Effector CD4-positive, alpha-beta T cell (primary cell): ENCODE results near the gene CLCA4.

ENCODE experiments used
- DNase-seq: peaks from one replicate; pipeline ENCODE4 v3.0.0-alpha.2; 2020

CLCA4 gene

GRCh38 chr1:86618358-86618757 lies 71.5 kb downstream of the CLCA4 start:
- no peak for DNase-seq

DNA sequence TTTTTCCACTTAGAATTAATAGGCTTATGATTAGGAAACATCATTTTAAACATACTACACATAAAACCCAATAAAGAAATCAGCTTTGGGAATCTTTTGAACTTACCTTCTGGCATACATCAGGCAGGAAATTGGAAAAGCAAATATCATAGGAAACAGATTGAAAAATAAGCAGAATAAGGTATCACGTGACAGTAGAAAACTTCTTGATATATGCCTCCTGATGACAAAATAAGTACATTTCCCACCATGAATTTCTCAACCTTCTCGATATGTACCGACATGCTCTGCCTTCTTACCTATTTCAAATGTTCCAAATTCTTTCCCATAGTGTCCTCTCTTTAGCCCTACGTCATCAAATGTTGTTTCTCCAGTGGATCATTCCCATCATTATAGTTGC lies 72.4 kb downstream of the CLCA4 start:
- DNase-seq: no peak

DNA sequence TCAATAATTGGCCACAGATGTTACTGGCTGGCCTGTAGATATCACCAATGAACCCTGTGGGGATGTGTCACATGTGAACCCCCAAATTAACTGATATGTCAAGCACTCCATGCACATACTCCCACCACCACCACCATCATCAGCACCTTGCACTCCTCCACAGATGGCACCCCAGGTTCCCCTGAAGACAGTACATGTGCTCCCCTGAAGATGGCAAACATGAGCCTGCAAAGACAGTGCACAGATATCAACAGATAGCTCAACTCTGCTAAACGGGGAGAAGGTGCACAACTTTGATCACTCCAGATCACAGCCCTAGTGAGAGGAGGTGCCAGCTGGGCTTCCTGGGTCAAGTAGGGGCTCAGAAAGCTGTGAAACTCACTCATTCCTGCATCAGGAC lies 74.4 kb downstream of the CLCA4 start:
- no peak for DNase-seq
